GM12878 (cell line): ENCODE data around the gene TCF15. TPM values are rescaled to one million over a fixed set of nuclear protein-coding genes. Genes with fewer than 3 reads are reported as not detected.

Experiments used
- ATAC-seq: fragments of 200-7000 bp; cut with Tn5 transposase; 3 replicates; pipeline ENCODE4 v1.9.1; 2020; ENCODE audit warnings: mild to moderate bottlenecking, moderate library complexity
- BruUV-seq: library from RNA; stranded (reverse); fragments of 400-500 nt; replicated peaks from 2 replicates; lab custom pipeline; 2021; lab: Mats Ljungman, UMichigan
- CTCF ChIA-PET: fragments of 300-600 bp; sonication (Branson Sonifier 250); formaldehyde crosslinking; extraction: SDS; loops from one replicate; lab custom pipeline; 2021; ENCODE audit warnings: inconsistent platforms; lab: Yijun Ruan, JAX
- POLR2A ChIA-PET: fragments of 350-600 bp; formaldehyde crosslinking; extraction: SDS; loops from one replicate; lab custom pipeline; 2021; ENCODE audit warnings: inconsistent platforms; lab: Charles Lee
- RAD21 ChIA-PET: fragments of 300-600 bp; sonication (Branson Sonifier 250); formaldehyde crosslinking; loops from one replicate; lab custom pipeline; 2023; ENCODE audit warnings: antibody characterized with exemption; ENCODE audit not compliant: unreplicated experiment; lab: Charles Lee
- SMC1A ChIA-PET: fragments of 300-600 bp; sonication (Branson Sonifier 250); formaldehyde crosslinking; loops from one replicate; lab custom pipeline; 2023; ENCODE audit not compliant: unreplicated experiment, uncharacterized antibody; lab: Charles Lee
- DNase-seq: peaks from one replicate; pipeline ENCODE4 v3.0.0-alpha.2; 2011; ENCODE audit warnings: low read depth, low spot score
- FAIRE-seq: peaks from 3 replicates; lab custom pipeline; 2011; peaks lifted over from hg19 to GRCh38; lab: Jason Lieb, UNC
- H2AFZ ChIP-seq: 2 replicates; pipeline ENCODE4 v1.6.0; 2011; ENCODE audit warnings: low read depth, low read length, control low read depth; ENCODE audit not compliant: control insufficient read depth
- H3K27ac ChIP-seq: 2 replicates; pipeline ENCODE4 v1.5.1; 2011; ENCODE audit warnings: control low read depth; ENCODE audit not compliant: control insufficient read depth, insufficient read depth
- H3K27me3 ChIP-seq, 2 experiments: replicated peaks in 1 of 2; 2 replicates each; pipeline versions ENCODE4 v1.6.0 to v1.6.1; 2011; ENCODE audit warnings: low read length in 1 of 2; ENCODE audit not compliant: control insufficient read depth in 2 of 2, insufficient read depth in 2 of 2
- H3K36me3 ChIP-seq, 2 experiments: 2 replicates each; pipeline ENCODE4 v1.5.1; 2011; ENCODE audit warnings: low read length in 1 of 2; ENCODE audit not compliant: control insufficient read depth in 2 of 2, insufficient read depth in 2 of 2
- H3K4me1 ChIP-seq: 2 replicates; pipeline ENCODE4 v1.6.1; 2011; ENCODE audit warnings: mild to moderate bottlenecking, low read length, moderate library complexity, mixed read lengths; ENCODE audit not compliant: control insufficient read depth, insufficient read depth
- H3K4me2 ChIP-seq: 2 replicates; pipeline ENCODE4 v1.6.0; 2011; ENCODE audit warnings: control low read depth; ENCODE audit not compliant: control insufficient read depth, insufficient read depth
- H3K4me3 ChIP-seq: fragments of 200-600 bp; sonication (generic); 2 replicates; pipeline ENCODE4 v1.5.1; 2016
- H3K79me2 ChIP-seq: 2 replicates; pipeline ENCODE4 v1.6.0; 2011; ENCODE audit warnings: low read length; ENCODE audit not compliant: control insufficient read depth, insufficient read depth
- H3K9ac ChIP-seq: 2 replicates; pipeline ENCODE4 v1.8.0; 2011; ENCODE audit warnings: low read length, control low read depth, mixed read lengths; ENCODE audit not compliant: control insufficient read depth, insufficient read depth
- H3K9me3 ChIP-seq: replicated peaks from 3 replicates; pipeline ENCODE4 v1.5.1; 2011; ENCODE audit warnings: mild to moderate bottlenecking, low read length; ENCODE audit not compliant: control insufficient read depth, insufficient read depth
- H4K20me1 ChIP-seq: 2 replicates; pipeline ENCODE4 v1.6.0; 2011; ENCODE audit not compliant: control insufficient read depth, insufficient read depth
- ELK1 ChIP-seq: IDR thresholded peaks from 2 replicates; pipeline ENCODE4 v1.6.1; 2012; ENCODE audit warnings: low read depth, low read length, improper control_type of control experiment
- IRF5 ChIP-seq: fragments of 450-650 bp; IDR thresholded peaks from 2 replicates; pipeline ENCODE4 v1.6.1; 2017; ENCODE audit warnings: borderline replicate concordance
- JUNB ChIP-seq: IDR thresholded peaks from 2 replicates; pipeline ENCODE4 v1.6.1; 2016; ENCODE audit warnings: antibody characterized with exemption, mild to moderate bottlenecking
- PBX3 ChIP-seq: IDR thresholded peaks from 2 replicates; pipeline ENCODE4 v1.6.1; 2011; ENCODE audit warnings: mild to moderate bottlenecking, low read depth, low read length, moderate library complexity; ENCODE audit not compliant: insufficient replicate concordance
- POLR2A ChIP-seq: IDR thresholded peaks from 2 replicates; pipeline ENCODE4 v1.6.1; 2011; ENCODE audit warnings: low read depth, mild to moderate bottlenecking, low read length
- STAT3 ChIP-seq: IDR thresholded peaks from 2 replicates; pipeline ENCODE4 v1.6.1; 2011; ENCODE audit warnings: low read depth, low read length, improper control_type of control experiment
- WGBS: methylation state at CpG from one replicate; pipeline ENCODE4 v1.1.6; 2016; ENCODE audit warnings: low lambda C conversion rate; ENCODE audit not compliant: insufficient replicate concordance, insufficient coverage; ENCODE audit errors: missing lambda C conversion rate; 5-methylcytosine and 5-hydroxymethylcytosine counted together
- in situ Hi-C: fragments of 300-500 bp; cut with MboI; formaldehyde crosslinking; loops from 9 replicates; pipeline ENCODE4 v1.14.3; 2018; ENCODE audit warnings: mixed read lengths
- intact Hi-C: fragments of 100-400 bp; cut with micrococcal nuclease; formaldehyde crosslinking; loops from one replicate; pipeline ENCODE4 v1.14.2; 2022; ENCODE audit not compliant: unreplicated experiment
- polyA plus RNA-seq, 11 experiments: library from polyadenylated mRNA; depleted of rRNA in 4 of 11; unstranded in 6 of 11; stranded (reverse) in 5 of 11; fragments of >200 nt; fragmentation: Nextera tagmentation in 4 of 11; fragmentation: Illumina TruSeq in 1 of 11; extraction: Ambion mirVana in 4 of 11; extraction: Trizol in 1 of 11; gene quantifications; 1 replicate in 1 of 11; 2 replicates in 10 of 11; pipeline versions ENCODE4 v1.2.1 to v1.2.3, GENCODE V29; 2011 to 2016; ENCODE audit warnings: inconsistent platforms in 2 of 11, missing spikeins in 2 of 11, low read depth in 1 of 11
- total RNA-seq, 4 experiments: library from RNA; depleted of rRNA in 3 of 4; stranded (reverse); fragments of >200 nt in 3 of 4; fragmentation: Illumina TruSeq in 1 of 4; extraction: Trizol in 1 of 4; gene quantifications; 2 replicates each; pipeline versions ENCODE4 v1.2.1 to v1.2.3, GENCODE V29; 2013 to 2021

The TCF15 gene
- total and polyA plus RNA-seq, 10 of the 15 experiments (the other 5 are each of a cell fraction or from before 2014, with no cell fraction given), result 0.08 TPM; not detected in 9

- Histone ChIP-seq H3K79me2 (no peaks in the 10 kb centered on the region), H2AFZ (no peak overlapping the region), H3K9me3 (no peaks in the 10 kb centered on the region; the same call in 2 of the 3 replicates), H3K4me1 (no peaks in the 10 kb centered on the region), H3K9ac (no peak overlapping the region), H3K4me3 (no peak overlapping the region), H3K4me2 (no peak overlapping the region), H3K27ac (no peak overlapping the region), H3K36me3 (no peaks in the 10 kb centered on the region), H4K20me1 (no peaks in the 10 kb centered on the region), H3K27me3 (peaks cover 0 to 7% of the 10 kb centered on the region in 2 experiments; a peak in 2 of 4 replicates)
- no peak for TF ChIP-seq ELK1
- TF ChIP-seq JUNB, result no peak
- no peak for TF ChIP-seq PBX3
- no peak for TF ChIP-seq STAT3
- no peak for TF ChIP-seq IRF5
- TF ChIP-seq POLR2A, result no peak
- 42% methylated on average over 15 of the region's 15 CpGs for WGBS
- CTCF ChIA-PET, result interaction anchor here (1.3 to 8.4 kb wide), 2 partner anchors 12 to 71 kb away, joined by 3 to 46 read pairs; no protein-coding TSS in a partner anchor
- in situ Hi-C loops, result no loop called here
- DNase-seq (no peak), ATAC-seq (no peak), FAIRE-seq (no peak)
- POLR2A ChIA-PET, result no interaction called here
- SMC1A ChIA-PET, result no interaction called here
- RAD21 ChIA-PET, result no interaction called here
- intact Hi-C loops, result no loop called here
- BruUV-seq, result no TSS peak
Observed at GRCh38 chr20:574297-574942, 35.7 kb downstream of the TCF15 start.
